Activated T-cell treated with anti-CD3 and anti-CD28 coated beads, Interleukin-2, amount 50 U/mL, for 72 hours (primary cell): ENCODE measurements around the gene SIRPB2. TPM values are rescaled to one million over a fixed set of nuclear protein-coding genes. Genes with fewer than 3 reads are reported as not detected.
A peak's percentile ranks its signal among the peaks of the same experiment; 100 is the strongest.

Experiments used
- ATAC-seq, 2 donors: fragments of 150-1000 bp; cut with Tn5 transposase; replicated peaks in 1 of 2; 2 replicates each; pipeline ENCODE4 v1.10.0; 2021; ENCODE audit warnings: moderate library complexity in 2 of 2, mild to moderate bottlenecking in 1 of 2
- DNase-seq, 2 donors: peaks; one replicate each; pipeline ENCODE4 v3.0.0; 2021 to 2022; ENCODE audit warnings: mixed read lengths in 1 of 2
- H3K27ac Mint-ChIP-seq: one replicate; pipeline ENCODE4 v1.8.0; 2022; ENCODE audit warnings: mild to moderate bottlenecking, moderate library complexity, mixed read lengths
- H3K27me3 Mint-ChIP-seq: one replicate; pipeline ENCODE4 v1.8.0; 2022; ENCODE audit warnings: low read depth, mixed read lengths
- H3K36me3 Mint-ChIP-seq, 2 donors: one replicate each; pipeline ENCODE4 v1.8.0; 2022; ENCODE audit warnings: mixed read lengths in 2 of 2, mild to moderate bottlenecking in 1 of 2; ENCODE audit not compliant: insufficient read depth in 2 of 2
- H3K4me1 Mint-ChIP-seq: one replicate; pipeline ENCODE4 v1.8.0; 2022; ENCODE audit warnings: low read depth, mixed read lengths
- H3K4me3 Mint-ChIP-seq, 2 donors: one replicate each; pipeline ENCODE4 v1.8.0; 2022; ENCODE audit warnings: mild to moderate bottlenecking in 2 of 2, mixed read lengths in 2 of 2, moderate library complexity in 2 of 2
- H3K9me3 Mint-ChIP-seq, 2 donors: one replicate each; pipeline ENCODE4 v1.8.0; 2022; ENCODE audit warnings: mixed read lengths in 2 of 2
- total RNA-seq, 2 donors: library from RNA; stranded (reverse); gene quantifications; one replicate each; pipeline ENCODE4 v1.2.3, GENCODE V29; 2022

Gene SIRPB2
- total RNA-seq, result not detected

GRCh38 chr20:1491281-1491840 lies at the start of gene SIRPB2:
Gene SIRPB2 (minus strand): TSS chr20:1491420. CDS start chr20:1491359, 61 bp downstream.
- peaks cover 38% of the 10 kb centered on the region for H3K27me3 Mint-ChIP-seq
- DNase-seq, result no peak

GRCh38 chr20:1539816-1540419 lies 48.7 kb upstream of the SIRPB2 start:
- Mint-ChIP-seq H3K9me3 (peaks cover 7 to 12% of the 10 kb centered on the region in 2 donors), H3K4me1 (peaks cover 11% of the 10 kb centered on the region), H3K36me3 (peaks cover 0 to 3% of the 10 kb centered on the region in 2 donors), H3K27ac (no peak overlapping the region), H3K27me3 (no peaks in the 10 kb centered on the region), H3K4me3 (no peak overlapping the region)
- ATAC-seq (no peak), DNase-seq (no peak)

More at GRCh38 chr20:1491281-1491840, at the start of gene SIRPB2:
- H3K36me3 Mint-ChIP-seq, result no peaks in the 10 kb centered on the region
- no peaks in the 10 kb centered on the region for H3K9me3 Mint-ChIP-seq
- H3K27ac Mint-ChIP-seq, result no peak within 1 kb of the TSS
- H3K4me3 Mint-ChIP-seq, result no peak within 1 kb of the TSS
- ATAC-seq, result no peak
- H3K4me1 Mint-ChIP-seq, result peaks cover 13% of the 10 kb centered on the region

GRCh38 chr20:1538655-1539054 lies 47.4 kb upstream of the SIRPB2 start:
- no peak overlapping the region for H3K4me3 Mint-ChIP-seq
- H3K36me3 Mint-ChIP-seq, result no peaks in the 10 kb centered on the region
- peak in 1 of 2 donors; percentile 11 for ATAC-seq
- H3K27me3 Mint-ChIP-seq, result no peaks in the 10 kb centered on the region
- H3K27ac Mint-ChIP-seq, result no peak overlapping the region
- peaks cover 7 to 10% of the 10 kb centered on the region in 2 donors for H3K9me3 Mint-ChIP-seq
- no peak for DNase-seq
- peaks cover 11% of the 10 kb centered on the region for H3K4me1 Mint-ChIP-seq

DNA sequence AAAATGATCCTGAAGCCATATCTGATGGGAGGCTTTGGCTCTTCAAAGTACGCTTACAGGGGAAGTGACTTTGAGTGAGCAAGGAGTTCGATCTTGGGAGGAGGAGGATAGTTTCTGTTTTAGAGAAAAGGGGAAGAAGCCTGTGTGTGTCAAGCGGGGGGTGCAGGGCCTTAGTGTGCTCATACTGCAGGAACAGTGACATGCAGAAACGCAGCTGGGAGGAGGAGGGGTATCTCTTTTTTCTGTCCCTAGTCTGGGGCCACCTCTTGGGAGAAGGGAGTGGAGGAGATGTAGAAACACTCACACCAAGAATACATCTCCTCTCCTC lies 46.5 kb upstream of the SIRPB2 start:
- no peak for DNase-seq
- Mint-ChIP-seq H3K27me3 (no peaks in the 10 kb centered on the region), H3K4me1 (peaks cover 11% of the 10 kb centered on the region), H3K27ac (no peak overlapping the region), H3K9me3 (peaks cover 4 to 10% of the 10 kb centered on the region in 2 donors), H3K36me3 (no peaks in the 10 kb centered on the region), H3K4me3 (peak overlapping the region in 1 of 2 donors; percentile 22)
- ATAC-seq, result no peak

DNA sequence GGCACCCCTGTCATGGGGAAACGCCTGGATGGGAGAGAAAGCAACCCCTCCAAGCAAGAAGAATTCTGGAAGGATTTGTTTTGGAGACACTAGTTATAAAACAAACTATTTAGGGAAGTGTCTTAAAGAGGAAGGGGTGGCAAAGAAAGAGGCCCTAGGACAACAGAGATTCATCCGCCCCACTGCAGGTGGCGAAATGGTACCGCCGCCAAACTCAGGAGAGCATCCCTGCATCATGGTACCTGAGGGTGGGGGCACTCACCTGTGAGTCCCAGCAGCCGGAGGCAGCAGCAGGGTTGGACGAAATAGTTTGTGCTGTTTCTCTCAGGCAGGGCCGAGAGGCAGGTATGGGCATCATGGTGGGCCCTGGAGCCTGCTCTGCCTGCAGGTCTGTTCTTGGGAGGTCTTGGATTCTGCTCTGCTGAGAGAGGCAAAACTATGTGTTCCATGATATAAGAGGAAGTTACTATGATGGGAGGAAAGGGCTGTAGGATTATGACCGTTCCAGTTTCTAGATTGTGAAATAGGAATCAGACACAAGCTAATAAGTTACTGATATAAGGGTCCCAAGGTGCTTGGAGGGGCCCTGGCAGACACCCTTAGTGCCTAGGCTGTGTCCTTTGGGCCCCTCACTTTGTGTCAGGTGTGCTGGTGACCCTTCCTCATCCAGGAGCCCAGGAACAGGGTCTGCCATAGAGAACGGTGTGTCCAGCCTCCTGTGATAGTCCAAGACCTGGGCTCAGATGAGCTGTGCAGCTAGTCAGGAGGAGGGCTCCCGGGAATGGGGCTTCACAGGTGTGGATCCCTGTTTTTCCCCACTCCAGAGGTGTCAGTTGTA lies 45.9 kb upstream of the SIRPB2 start:
- Mint-ChIP-seq H3K36me3 (no peaks in the 10 kb centered on the region), H3K27me3 (no peaks in the 10 kb centered on the region), H3K4me3 (no peak overlapping the region), H3K4me1 (peaks cover 11% of the 10 kb centered on the region), H3K9me3 (peaks cover 4 to 7% of the 10 kb centered on the region in 2 donors), H3K27ac (no peak overlapping the region)
- no peak for DNase-seq
- ATAC-seq, result no peak

DNA sequence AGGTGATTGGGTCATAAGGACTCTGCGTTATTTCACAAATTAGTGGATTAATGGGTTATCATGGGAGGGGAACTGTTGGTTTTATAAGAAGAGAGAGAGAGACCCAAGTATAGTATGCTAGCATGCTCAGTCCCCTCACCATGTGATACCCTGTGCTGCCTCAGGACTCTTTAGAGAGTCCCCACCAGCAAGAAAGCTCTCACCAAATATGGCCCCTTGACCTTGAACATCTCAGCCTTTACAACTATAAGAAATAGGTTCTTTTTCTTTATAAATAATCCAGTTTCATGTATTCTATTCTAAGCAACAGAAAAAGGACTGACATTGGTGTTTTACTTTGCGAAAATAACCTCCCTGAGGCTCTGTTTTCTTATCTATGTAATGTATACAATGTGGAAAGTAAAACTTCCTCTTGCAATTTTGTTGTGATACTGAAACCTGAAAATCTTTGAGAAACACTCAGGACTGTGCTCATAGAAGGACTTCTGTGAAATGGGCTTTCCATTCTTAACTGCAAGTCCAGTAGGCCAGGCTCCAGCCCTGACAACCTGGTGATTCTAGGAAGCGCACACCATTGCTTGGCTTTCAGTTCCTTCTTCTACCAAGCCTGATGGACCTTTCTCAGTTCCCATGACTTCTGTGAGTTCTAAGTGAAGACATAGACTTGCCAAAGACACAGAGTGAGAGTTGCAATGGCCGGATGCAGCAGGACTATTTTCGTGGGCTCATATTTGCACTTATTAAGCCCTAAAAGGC lies 44.4 kb upstream of the SIRPB2 start:
- Mint-ChIP-seq H3K27me3 (no peaks in the 10 kb centered on the region), H3K36me3 (no peaks in the 10 kb centered on the region), H3K4me3 (no peak overlapping the region), H3K27ac (no peak overlapping the region), H3K9me3 (peaks cover 3% of the 10 kb centered on the region in 2 donors), H3K4me1 (peaks cover 16% of the 10 kb centered on the region)
- no peak for DNase-seq
- no peak for ATAC-seq

DNA sequence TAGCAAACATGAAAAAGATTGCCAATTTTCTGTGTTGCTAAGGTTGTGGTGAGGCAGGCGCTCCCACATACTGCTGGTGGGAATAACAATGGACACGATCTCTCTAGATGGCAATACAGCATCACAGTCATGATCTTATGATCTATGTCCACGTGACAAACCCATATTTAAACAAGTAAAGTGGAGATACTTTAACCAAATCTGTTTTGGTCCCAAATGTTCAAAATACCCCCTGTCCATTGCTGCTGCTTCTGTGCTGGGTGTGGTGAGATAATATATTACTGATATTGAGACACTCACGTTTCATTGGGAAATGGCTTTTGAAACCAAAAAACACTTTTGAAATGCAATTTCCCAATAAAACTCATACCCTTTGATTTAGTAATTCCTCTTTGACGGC lies 43.3 kb upstream of the SIRPB2 start:
- ATAC-seq (no peak), DNase-seq (no peak)
- Mint-ChIP-seq H3K27ac (no peak overlapping the region), H3K27me3 (no peaks in the 10 kb centered on the region), H3K4me1 (peaks cover 18% of the 10 kb centered on the region), H3K36me3 (no peaks in the 10 kb centered on the region), H3K4me3 (no peak overlapping the region), H3K9me3 (no peaks in the 10 kb centered on the region)

GRCh38 chr20:1533059-1533458 lies 41.8 kb upstream of the SIRPB2 start:
- H3K9me3 Mint-ChIP-seq, result peaks cover 2% of the 10 kb centered on the region in 2 donors
- H3K27ac Mint-ChIP-seq, result no peak overlapping the region
- peaks cover 13% of the 10 kb centered on the region for H3K4me1 Mint-ChIP-seq
- H3K4me3 Mint-ChIP-seq, result no peak overlapping the region
- ATAC-seq, result peak in 1 of 2 donors; percentile 33
- H3K36me3 Mint-ChIP-seq, result peaks cover 0 to 2% of the 10 kb centered on the region in 2 donors
- no peak for DNase-seq
- H3K27me3 Mint-ChIP-seq, result no peaks in the 10 kb centered on the region

DNA sequence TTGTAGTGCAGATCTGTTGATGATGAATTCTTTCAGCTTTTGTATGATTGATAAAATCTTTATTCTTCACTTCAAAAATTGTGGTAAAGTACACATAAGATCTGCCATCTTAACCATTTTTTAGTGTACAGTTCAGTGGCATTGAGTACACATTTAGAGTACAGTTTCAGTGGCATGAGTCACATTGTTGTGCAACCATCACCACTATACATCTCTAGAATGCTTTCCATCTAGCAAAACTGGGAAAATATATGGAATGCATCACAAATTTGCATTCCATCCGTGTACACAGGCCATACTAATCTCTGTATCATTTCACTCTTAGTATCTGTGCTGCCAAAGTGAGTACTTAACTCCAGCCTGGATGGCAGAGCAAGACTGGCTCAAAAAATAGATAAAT lies 37.6 kb upstream of the SIRPB2 start:
- peaks cover 2% of the 10 kb centered on the region in 2 donors for H3K9me3 Mint-ChIP-seq
- H3K4me3 Mint-ChIP-seq, result no peak overlapping the region
- DNase-seq (no peak), ATAC-seq (no peak)
- H3K36me3 Mint-ChIP-seq, result peaks cover 2% of the 10 kb centered on the region in 2 donors
- no peaks in the 10 kb centered on the region for H3K27me3 Mint-ChIP-seq
- H3K4me1 Mint-ChIP-seq, result peaks cover 7% of the 10 kb centered on the region
- no peak overlapping the region for H3K27ac Mint-ChIP-seq

DNA sequence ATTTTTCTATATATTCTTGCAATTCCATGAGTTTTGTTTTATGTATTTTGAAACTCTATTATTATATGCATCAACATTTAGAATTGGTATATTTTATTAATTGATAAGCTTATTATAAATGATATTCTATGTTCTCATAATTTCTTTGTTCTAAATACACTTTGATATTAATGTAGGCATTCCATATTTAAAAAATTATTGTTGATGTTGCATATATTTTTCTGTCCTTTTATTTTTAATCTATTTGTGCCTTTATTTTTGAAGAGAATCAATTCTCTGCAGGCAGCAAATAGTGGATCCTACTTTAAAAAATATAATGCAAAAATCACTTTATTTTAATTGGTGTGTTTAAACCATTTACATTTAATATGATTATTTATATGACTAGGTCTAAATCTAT lies 36.7 kb upstream of the SIRPB2 start:
- H3K27me3 Mint-ChIP-seq, result no peaks in the 10 kb centered on the region
- H3K27ac Mint-ChIP-seq, result no peak overlapping the region
- no peak overlapping the region for H3K4me3 Mint-ChIP-seq
- no peak for ATAC-seq
- no peak for DNase-seq
- peaks cover 2% of the 10 kb centered on the region in 2 donors for H3K36me3 Mint-ChIP-seq
- H3K4me1 Mint-ChIP-seq, result peaks cover 7% of the 10 kb centered on the region
- H3K9me3 Mint-ChIP-seq, result peaks cover 2% of the 10 kb centered on the region in 2 donors

GRCh38 chr20:1526896-1527295 lies 35.7 kb upstream of the SIRPB2 start:
- Mint-ChIP-seq H3K4me1 (peaks cover 7% of the 10 kb centered on the region), H3K27ac (no peak overlapping the region)

GRCh38 chr20:1526310-1526709 lies 35.1 kb upstream of the SIRPB2 start:
- DNase-seq, result no peak
- no peak overlapping the region for H3K4me3 Mint-ChIP-seq
- H3K36me3 Mint-ChIP-seq, result peaks cover 2% of the 10 kb centered on the region in 2 donors

More at GRCh38 chr20:1526896-1527295, 35.7 kb upstream of the SIRPB2 start:
- H3K4me3 Mint-ChIP-seq, result no peak overlapping the region
- ATAC-seq (no peak), DNase-seq (no peak)
- H3K36me3 Mint-ChIP-seq, result peaks cover 2% of the 10 kb centered on the region in 2 donors
- no peaks in the 10 kb centered on the region for H3K27me3 Mint-ChIP-seq
- peaks cover 2% of the 10 kb centered on the region in 2 donors for H3K9me3 Mint-ChIP-seq

DNA sequence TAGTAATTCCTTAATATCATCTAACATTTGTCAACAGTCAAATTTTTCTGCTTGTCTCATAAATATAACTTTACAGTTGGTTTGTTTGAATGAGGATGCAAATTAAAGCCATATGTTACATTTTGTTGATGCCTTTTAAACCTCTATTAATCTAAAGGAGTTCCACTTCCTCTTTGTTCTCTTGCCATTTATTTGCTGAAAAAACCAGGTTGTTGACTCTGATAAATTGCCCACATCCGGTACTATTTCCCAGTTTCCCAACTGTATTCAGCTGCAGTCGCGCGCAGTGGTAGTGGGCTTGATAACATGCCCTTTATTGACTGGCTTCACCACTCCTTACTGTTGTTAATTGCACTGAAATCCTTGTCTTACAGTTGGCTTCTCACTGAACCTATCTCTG lies 32.8 kb upstream of the SIRPB2 start:
- Mint-ChIP-seq H3K36me3 (peaks cover 2% of the 10 kb centered on the region in 2 donors), H3K27me3 (no peaks in the 10 kb centered on the region), H3K9me3 (peaks cover 2% of the 10 kb centered on the region in 2 donors), H3K4me1 (no peaks in the 10 kb centered on the region), H3K4me3 (no peak overlapping the region), H3K27ac (no peak overlapping the region)
- ATAC-seq, result no peak
- no peak for DNase-seq

More at GRCh38 chr20:1526310-1526709, 35.1 kb upstream of the SIRPB2 start:
- no peak for ATAC-seq
- Mint-ChIP-seq H3K27ac (no peak overlapping the region), H3K4me1 (peaks cover 7% of the 10 kb centered on the region), H3K27me3 (no peaks in the 10 kb centered on the region), H3K9me3 (peaks cover 2% of the 10 kb centered on the region in 2 donors)
